Mesothelial cell of epicardium (in vitro differentiated cells): Measurements from ENCODE around the gene CCDC183. TPM values are rescaled to one million over a fixed set of nuclear protein-coding genes. Genes with fewer than 3 reads are reported as not detected.

Experiments used
- DNase-seq, 2 experiments: peaks; one replicate each; pipeline ENCODE4 v3.0.0; 2021; ENCODE audit warnings: low spot score in 2 of 2; ENCODE audit not compliant: unreplicated experiment in 2 of 2
- H3K27ac Mint-ChIP-seq: 2 replicates; pipeline ENCODE4 v1.8.0; 2021; ENCODE audit warnings: mixed read lengths
- H3K27me3 Mint-ChIP-seq: 2 replicates; pipeline ENCODE4 v1.8.0; 2021; ENCODE audit warnings: low read depth, mixed read lengths
- H3K36me3 Mint-ChIP-seq: 2 replicates; pipeline ENCODE4 v1.8.0; 2021; ENCODE audit warnings: mixed read lengths
- H3K4me1 Mint-ChIP-seq: 2 replicates; pipeline ENCODE4 v1.8.0; 2021; ENCODE audit warnings: mixed read lengths
- H3K4me3 Mint-ChIP-seq: 2 replicates; pipeline ENCODE4 v1.8.0; 2021; ENCODE audit warnings: mild to moderate bottlenecking, moderate library complexity, mixed read lengths
- H3K9me3 Mint-ChIP-seq: 2 replicates; pipeline ENCODE4 v1.8.0; 2021; ENCODE audit warnings: mixed read lengths
- microRNA-seq: library from miRNA; unstranded; fragments of <30 nt; microRNA quantifications from one replicate; pipeline ENCODE4 v1.2.0, GENCODE V29; 2021; ENCODE audit warnings: inconsistent platforms, mixed read lengths
- total RNA-seq: library from RNA; stranded (reverse); gene quantifications from 3 replicates; pipeline ENCODE4 v1.2.1, GENCODE V29; 2021
- TF ChIP-seq, protein P1 (sequence below): fragments of 200-600 bp; sonication (generic); IDR thresholded peaks from one replicate; pipeline ENCODE4 v1.5.0; 2021; ENCODE audit warnings: antibody characterized with exemption; ENCODE audit not compliant: unreplicated experiment

The CCDC183 gene
- total RNA-seq, 1 donor from 2014 or later, result 25.1 TPM

DNA sequence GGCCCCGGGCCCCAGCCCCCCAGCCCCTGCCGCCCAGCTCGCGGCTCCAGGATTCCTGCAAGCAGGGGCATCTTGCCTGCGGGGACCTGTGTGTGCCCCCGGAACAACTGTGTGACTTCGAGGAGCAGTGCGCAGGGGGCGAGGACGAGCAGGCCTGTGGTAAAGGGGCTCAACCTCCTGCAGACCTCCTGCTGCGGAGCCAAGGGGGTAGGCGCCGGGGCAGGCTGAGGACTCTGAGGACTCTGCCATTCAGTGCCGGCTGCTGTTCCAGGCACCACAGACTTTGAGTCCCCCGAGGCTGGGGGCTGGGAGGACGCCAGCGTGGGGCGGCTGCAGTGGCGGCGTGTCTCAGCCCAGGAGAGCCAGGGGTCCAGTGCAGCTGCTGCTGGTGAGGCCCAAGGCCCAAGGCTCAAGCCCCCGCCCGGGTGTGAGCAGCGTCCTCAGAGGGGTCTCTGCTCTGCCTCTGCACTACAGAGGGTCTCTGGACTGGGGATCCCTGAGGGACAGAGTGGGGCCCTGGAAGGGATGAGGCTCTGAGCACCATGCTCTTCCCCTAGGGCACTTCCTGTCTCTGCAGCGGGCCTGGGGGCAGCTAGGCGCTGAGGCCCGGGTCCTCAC lies 59.4 kb downstream of the CCDC183 start:
- H3K27ac Mint-ChIP-seq, result no peak overlapping the region
- TF ChIP-seq, protein P1, sequence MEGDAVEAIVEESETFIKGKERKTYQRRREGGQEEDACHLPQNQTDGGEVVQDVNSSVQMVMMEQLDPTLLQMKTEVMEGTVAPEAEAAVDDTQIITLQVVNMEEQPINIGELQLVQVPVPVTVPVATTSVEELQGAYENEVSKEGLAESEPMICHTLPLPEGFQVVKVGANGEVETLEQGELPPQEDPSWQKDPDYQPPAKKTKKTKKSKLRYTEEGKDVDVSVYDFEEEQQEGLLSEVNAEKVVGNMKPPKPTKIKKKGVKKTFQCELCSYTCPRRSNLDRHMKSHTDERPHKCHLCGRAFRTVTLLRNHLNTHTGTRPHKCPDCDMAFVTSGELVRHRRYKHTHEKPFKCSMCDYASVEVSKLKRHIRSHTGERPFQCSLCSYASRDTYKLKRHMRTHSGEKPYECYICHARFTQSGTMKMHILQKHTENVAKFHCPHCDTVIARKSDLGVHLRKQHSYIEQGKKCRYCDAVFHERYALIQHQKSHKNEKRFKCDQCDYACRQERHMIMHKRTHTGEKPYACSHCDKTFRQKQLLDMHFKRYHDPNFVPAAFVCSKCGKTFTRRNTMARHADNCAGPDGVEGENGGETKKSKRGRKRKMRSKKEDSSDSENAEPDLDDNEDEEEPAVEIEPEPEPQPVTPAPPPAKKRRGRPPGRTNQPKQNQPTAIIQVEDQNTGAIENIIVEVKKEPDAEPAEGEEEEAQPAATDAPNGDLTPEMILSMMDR, result no peak
- H3K9me3 Mint-ChIP-seq, result no peaks in the 10 kb centered on the region
- no peak for DNase-seq
- no peaks in the 10 kb centered on the region for H3K27me3 Mint-ChIP-seq
- no peak overlapping the region for H3K4me3 Mint-ChIP-seq
- H3K36me3 Mint-ChIP-seq, result no peaks in the 10 kb centered on the region
- H3K4me1 Mint-ChIP-seq, result no peaks in the 10 kb centered on the region

DNA sequence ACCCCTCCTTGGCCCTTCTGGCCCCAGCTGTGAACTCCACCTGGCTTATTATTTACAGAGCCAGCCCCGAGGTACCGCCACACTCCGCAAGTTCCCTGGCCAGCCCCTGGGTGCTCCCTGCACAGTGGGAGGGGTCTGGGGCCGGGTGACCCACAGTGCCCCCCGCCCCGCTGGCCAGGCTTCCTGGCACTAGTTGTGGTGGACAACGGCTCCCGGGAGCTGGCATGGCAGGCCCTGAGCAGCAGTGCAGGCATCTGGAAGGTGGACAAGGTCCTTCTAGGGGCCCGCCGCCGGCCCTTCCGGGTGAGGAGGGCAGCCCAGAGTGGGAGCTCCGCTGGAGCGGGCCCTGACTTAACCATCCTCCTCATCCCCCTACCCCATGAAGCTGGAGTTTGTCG lies 59.9 kb downstream of the CCDC183 start:
- TF ChIP-seq, protein P1, result no peak
- no peaks in the 10 kb centered on the region for H3K27me3 Mint-ChIP-seq
- H3K4me3 Mint-ChIP-seq, result no peak overlapping the region
- no peaks in the 10 kb centered on the region for H3K9me3 Mint-ChIP-seq
- no peaks in the 10 kb centered on the region for H3K4me1 Mint-ChIP-seq
- no peak overlapping the region for H3K27ac Mint-ChIP-seq
- peak in 1 of 2 experiments; percentile 19 for DNase-seq
- H3K36me3 Mint-ChIP-seq, result no peaks in the 10 kb centered on the region

DNA sequence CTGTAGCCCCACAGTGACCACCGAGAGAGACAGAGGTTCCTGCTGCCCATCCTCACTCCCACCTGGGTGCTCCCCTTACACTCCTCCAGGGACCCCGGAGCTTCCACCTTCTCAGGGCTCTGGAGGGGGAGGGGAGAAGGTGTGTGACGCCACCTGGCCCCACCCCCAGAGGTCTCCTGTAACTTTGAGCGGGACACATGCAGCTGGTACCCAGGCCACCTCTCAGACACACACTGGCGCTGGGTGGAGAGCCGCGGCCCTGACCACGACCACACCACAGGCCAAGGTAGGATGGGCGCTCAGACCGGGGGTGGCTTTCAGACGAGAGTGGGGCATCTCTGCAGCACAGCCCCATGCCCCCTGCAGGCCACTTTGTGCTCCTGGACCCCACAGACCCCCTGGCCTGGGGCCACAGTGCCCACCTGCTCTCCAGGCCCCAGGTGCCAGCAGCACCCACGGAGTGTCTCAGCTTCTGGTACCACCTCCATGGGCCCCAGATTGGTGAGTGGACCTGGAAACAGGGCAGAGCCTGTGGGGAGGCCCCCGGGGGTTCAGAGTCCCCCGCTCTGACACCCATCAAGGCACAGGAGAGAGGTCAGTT lies 60.5 kb downstream of the CCDC183 start:
- no peaks in the 10 kb centered on the region for H3K36me3 Mint-ChIP-seq
- H3K9me3 Mint-ChIP-seq, result no peaks in the 10 kb centered on the region
- DNase-seq, result no peak
- H3K4me1 Mint-ChIP-seq, result no peaks in the 10 kb centered on the region
- TF ChIP-seq, protein P1, result no peak
- H3K27ac Mint-ChIP-seq, result no peak overlapping the region
- no peak overlapping the region for H3K4me3 Mint-ChIP-seq
- no peaks in the 10 kb centered on the region for H3K27me3 Mint-ChIP-seq

DNA sequence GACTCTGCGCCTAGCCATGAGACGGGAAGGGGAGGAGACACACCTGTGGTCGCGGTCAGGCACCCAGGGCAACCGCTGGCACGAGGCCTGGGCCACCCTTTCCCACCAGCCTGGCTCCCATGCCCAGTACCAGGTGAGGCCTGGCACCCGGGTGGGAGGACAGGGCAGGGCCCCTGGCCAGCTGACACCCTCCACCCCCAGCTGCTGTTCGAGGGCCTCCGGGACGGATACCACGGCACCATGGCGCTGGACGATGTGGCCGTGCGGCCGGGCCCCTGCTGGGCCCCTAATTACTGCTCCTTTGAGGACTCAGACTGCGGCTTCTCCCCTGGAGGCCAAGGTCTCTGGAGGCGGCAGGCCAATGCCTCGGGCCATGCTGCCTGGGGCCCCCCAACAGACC lies 61.0 kb downstream of the CCDC183 start:
- DNase-seq, result no peak
- Mint-ChIP-seq H3K27ac (no peak overlapping the region), H3K9me3 (no peaks in the 10 kb centered on the region), H3K4me1 (no peaks in the 10 kb centered on the region), H3K27me3 (no peaks in the 10 kb centered on the region), H3K4me3 (no peak overlapping the region), H3K36me3 (no peaks in the 10 kb centered on the region)
- TF ChIP-seq, protein P1, result no peak

Small RNA genes lying within 50 kb of the gene (microRNA-seq; reads per million reads assigned to microRNA genes)
- gene MIR4292 (not detected), gene MIR6722 (not detected)

Other genes starting within 250 kb of the CCDC183 start
- gene EGFL7, start 133.4 kb upstream of the CCDC183 start, total RNA-seq, result 35.6 to 39.3 TPM (median 38.2 TPM) in 3 replicates
- gene AGPAT2, start 108.9 kb upstream of the CCDC183 start, total RNA-seq, result 32.8 to 36.1 TPM (median 34.9 TPM) in 3 replicates
- 56.2 to 60.5 TPM (median 58.1 TPM) in 3 replicates for gene DIPK1B, start 83.8 kb upstream of the CCDC183 start, total RNA-seq
- 0.20 to 0.51 TPM (median 0.29 TPM) in 3 replicates for gene LCN10, start 53.4 kb upstream of the CCDC183 start, total RNA-seq
- gene LCN6, start 47.8 kb upstream of the CCDC183 start, total RNA-seq, result not detected in 3 replicates
- not detected in 3 replicates for gene LCN8, start 38.1 kb upstream of the CCDC183 start, total RNA-seq
- 1.3 to 3.5 TPM (median 1.9 TPM) in 3 replicates for gene LCN15, start 31.8 kb upstream of the CCDC183 start, total RNA-seq
- gene TMEM141, start 5.0 kb upstream of the CCDC183 start, total RNA-seq, result 70.4 to 72.4 TPM (median 71.7 TPM) in 3 replicates
- gene RABL6, start 11.6 kb downstream of the CCDC183 start, total RNA-seq, result 120 to 124 TPM (median 122 TPM) in 3 replicates
- gene AJM1, start 46.1 kb downstream of the CCDC183 start, total RNA-seq, result 3.1 to 3.8 TPM (median 3.6 TPM) in 3 replicates
- gene PHPT1, start 53.1 kb downstream of the CCDC183 start, total RNA-seq, result 159 to 168 TPM (median 168 TPM) in 3 replicates
- 20.1 to 22.6 TPM (median 20.3 TPM) in 3 replicates for gene MAMDC4, start 56.0 kb downstream of the CCDC183 start, total RNA-seq
- 275 to 294 TPM (median 275 TPM) in 3 replicates for gene EDF1, start 70.0 kb downstream of the CCDC183 start, total RNA-seq
- 16.0 to 18.1 TPM (median 17.4 TPM) in 3 replicates for gene TRAF2, start 90.2 kb downstream of the CCDC183 start, total RNA-seq
- gene FBXW5, start 148.4 kb downstream of the CCDC183 start, total RNA-seq, result 58.9 to 62.3 TPM (median 59.8 TPM) in 3 replicates
- gene C8G, start 148.9 kb downstream of the CCDC183 start, total RNA-seq, result 1.5 to 2.5 TPM (median 1.5 TPM) in 3 replicates
- 13.3 to 15.9 TPM (median 13.8 TPM) in 3 replicates for gene LCN12, start 155.9 kb downstream of the CCDC183 start, total RNA-seq
- 52.6 to 58.0 TPM (median 53.5 TPM) in 3 replicates for gene PTGDS, start 181.2 kb downstream of the CCDC183 start, total RNA-seq
- gene LCNL1, start 186.7 kb downstream of the CCDC183 start, total RNA-seq, result 4.7 to 5.7 TPM (median 5.5 TPM) in 3 replicates
- 51.1 to 58.3 TPM (median 53.1 TPM) in 3 replicates for gene PAXX, start 196.1 kb downstream of the CCDC183 start, total RNA-seq
- 1.5 to 2.9 TPM (median 1.7 TPM) in 3 replicates for gene CLIC3, start 200.2 kb downstream of the CCDC183 start, total RNA-seq
- 57.7 to 59.3 TPM (median 58.7 TPM) in 3 replicates for gene ABCA2, start 231.9 kb downstream of the CCDC183 start, total RNA-seq
- 0.09 to 0.13 TPM in 2 of 3 replicates, not detected in the other for gene FUT7, start 235.8 kb downstream of the CCDC183 start, total RNA-seq
- 75.8 to 84.0 TPM (median 77.9 TPM) in 3 replicates for gene NPDC1, start 249.8 kb downstream of the CCDC183 start, total RNA-seq